H9 (cell line): ENCODE measurements around the gene TARP.

Experiments
- DNase-seq: peaks from one replicate; pipeline ENCODE4 v3.0.0-alpha.2; 2017
- H2AFZ ChIP-seq: one replicate; pipeline ENCODE4 v1.6.1; 2013; ENCODE audit warnings: mild to moderate bottlenecking, low read length, control low read depth, moderate library complexity
- H2AK5ac ChIP-seq: 2 replicates; pipeline ENCODE4 v1.6.1; 2013; ENCODE audit warnings: low read length, control low read depth, mixed read lengths; ENCODE audit not compliant: insufficient read length
- H2BK120ac ChIP-seq: one replicate; pipeline ENCODE4 v1.6.1; 2013; ENCODE audit warnings: low read depth, mild to moderate bottlenecking, low read length, control low read depth, inconsistent platforms; ENCODE audit not compliant: poor library complexity, severe bottlenecking
- H2BK12ac ChIP-seq: 2 replicates; pipeline ENCODE4 v1.6.1; 2013; ENCODE audit warnings: low read length, control low read depth, mixed read lengths, low read depth; ENCODE audit not compliant: insufficient read length
- H2BK15ac ChIP-seq: 2 replicates; pipeline ENCODE4 v1.6.1; 2013; ENCODE audit warnings: low read depth, low read length, control low read depth
- H2BK20ac ChIP-seq: one replicate; pipeline ENCODE4 v1.6.1; 2013; ENCODE audit warnings: low read depth, mild to moderate bottlenecking, low read length, control low read depth, inconsistent platforms; ENCODE audit not compliant: poor library complexity, severe bottlenecking
- H2BK5ac ChIP-seq: 2 replicates; pipeline ENCODE4 v1.6.1; 2013; ENCODE audit warnings: low read length, control low read depth, mixed read lengths; ENCODE audit not compliant: insufficient read length
- H3K14ac ChIP-seq: 2 replicates; pipeline ENCODE4 v1.6.1; 2013; ENCODE audit warnings: low read length, control low read depth; ENCODE audit not compliant: insufficient read depth
- H3K18ac ChIP-seq: 2 replicates; pipeline ENCODE4 v1.6.1; 2013; ENCODE audit warnings: low read depth, mild to moderate bottlenecking, mixed read lengths, low read length, control low read depth; ENCODE audit not compliant: insufficient read length
- H3K23ac ChIP-seq: 2 replicates; pipeline ENCODE4 v1.6.1; 2013; ENCODE audit warnings: low read length, control low read depth, mixed read lengths, low read depth; ENCODE audit not compliant: insufficient read length
- H3K23me2 ChIP-seq: 2 replicates; pipeline ENCODE4 v1.6.1; 2013; ENCODE audit warnings: low read depth, mild to moderate bottlenecking, mixed read lengths, low read length, control low read depth; ENCODE audit not compliant: insufficient read length, poor library complexity, severe bottlenecking
- H3K27ac ChIP-seq: 2 replicates; pipeline ENCODE4 v1.5.1; 2013; ENCODE audit warnings: low read length, control low read depth, mixed read lengths, low read depth; ENCODE audit not compliant: insufficient read length
- H3K27me3 ChIP-seq: 2 replicates; pipeline ENCODE4 v1.6.1; 2013; ENCODE audit warnings: low read length, control low read depth, inconsistent platforms; ENCODE audit not compliant: insufficient read depth
- H3K4ac ChIP-seq: 2 replicates; pipeline ENCODE4 v1.6.1; 2013; ENCODE audit warnings: low read depth, mild to moderate bottlenecking, control low read depth, inconsistent platforms, low read length, moderate library complexity
- H3K4me1 ChIP-seq: 2 replicates; pipeline ENCODE4 v1.6.1; 2013; ENCODE audit warnings: low read length, control low read depth, inconsistent platforms; ENCODE audit not compliant: insufficient read depth
- H3K4me2 ChIP-seq: 2 replicates; pipeline ENCODE4 v1.6.1; 2013; ENCODE audit warnings: low read length, control low read depth, mixed read lengths; ENCODE audit not compliant: insufficient read length, insufficient read depth
- H3K56ac ChIP-seq: 2 replicates; pipeline ENCODE4 v1.6.1; 2013; ENCODE audit warnings: low read depth, mild to moderate bottlenecking, mixed read lengths, low read length, control low read depth; ENCODE audit not compliant: insufficient read length
- H3K79me1 ChIP-seq: 2 replicates; pipeline ENCODE4 v1.6.1; 2013; ENCODE audit warnings: low read depth, mild to moderate bottlenecking, moderate library complexity, low read length, control low read depth, inconsistent platforms; ENCODE audit not compliant: insufficient read depth, poor library complexity, severe bottlenecking
- H3K79me2 ChIP-seq: 2 replicates; pipeline ENCODE4 v1.6.1; 2013; ENCODE audit warnings: low read length, control low read depth, inconsistent platforms; ENCODE audit not compliant: insufficient read depth
- H3K9ac ChIP-seq: 2 replicates; pipeline ENCODE4 v1.6.1; 2013; ENCODE audit warnings: low read length, control low read depth, mixed read lengths; ENCODE audit not compliant: insufficient read length; ENCODE audit errors: extremely low read depth
- H3K9me3 ChIP-seq: one replicate; pipeline ENCODE4 v1.6.1; 2013; ENCODE audit warnings: low read depth, low read length, inconsistent platforms; ENCODE audit not compliant: control insufficient read depth
- H3T11ph ChIP-seq: one replicate; pipeline ENCODE4 v1.6.1; 2013; ENCODE audit warnings: mild to moderate bottlenecking, low read length, control low read depth, inconsistent platforms
- H4K20me1 ChIP-seq: one replicate; pipeline ENCODE4 v1.6.1; 2013; ENCODE audit not compliant: control insufficient read depth, insufficient read length, insufficient read depth
- H4K5ac ChIP-seq: 2 replicates; pipeline ENCODE4 v1.6.1; 2013; ENCODE audit warnings: low read depth, mild to moderate bottlenecking, mixed read lengths, low read length, control low read depth; ENCODE audit not compliant: insufficient read length
- H4K8ac ChIP-seq: replicated peaks from 2 replicates; pipeline ENCODE4 v1.6.1; 2013; ENCODE audit warnings: low read length, control low read depth, mixed read lengths, low read depth; ENCODE audit not compliant: insufficient read length
- H4K91ac ChIP-seq: 2 replicates; pipeline ENCODE4 v1.6.1; 2013; ENCODE audit warnings: low read depth, mild to moderate bottlenecking, moderate library complexity, mixed read lengths, low read length, control low read depth; ENCODE audit not compliant: insufficient read length
- H3K27ac Mint-ChIP-seq, 3 experiments: 2 replicates in 2 of 3; 3 replicates in 1 of 3; pipeline ENCODE4 v1.8.0; 2020 to 2021; ENCODE audit warnings: mixed read lengths in 3 of 3, mild to moderate bottlenecking in 1 of 3, moderate library complexity in 1 of 3
- H3K27me3 Mint-ChIP-seq: 2 replicates; pipeline ENCODE4 v1.8.0; 2021; ENCODE audit warnings: low read depth, mild to moderate bottlenecking, moderate library complexity, mixed read lengths
- H3K36me3 Mint-ChIP-seq, 3 experiments: 2 replicates in 2 of 3; 3 replicates in 1 of 3; pipeline ENCODE4 v1.8.0; 2020 to 2021; ENCODE audit warnings: low read depth in 3 of 3, mixed read lengths in 3 of 3; ENCODE audit not compliant: insufficient read depth in 1 of 3
- H3K4me1 Mint-ChIP-seq, 2 experiments: 2 replicates each; pipeline ENCODE4 v1.8.0; 2020; ENCODE audit warnings: mixed read lengths in 2 of 2
- H3K4me3 Mint-ChIP-seq, 2 experiments: 2 replicates in 1 of 2; 3 replicates in 1 of 2; pipeline ENCODE4 v1.8.0; 2020 to 2021; ENCODE audit warnings: mild to moderate bottlenecking in 2 of 2, mixed read lengths in 2 of 2, moderate library complexity in 1 of 2
- H3K9me3 Mint-ChIP-seq, 2 experiments: 2 replicates in 1 of 2; 3 replicates in 1 of 2; pipeline ENCODE4 v1.8.0; 2020; ENCODE audit warnings: mild to moderate bottlenecking in 2 of 2, mixed read lengths in 2 of 2, moderate library complexity in 1 of 2
- WGBS: extraction: QIAGEN DNeasy Blood & Tissue Kit; methylation state at CpG from one replicate; pipeline ENCODE4 v1.1.7; 2013; ENCODE audit warnings: missing lambda C conversion rate, low lambda C conversion rate, mixed read lengths; ENCODE audit not compliant: insufficient read length; ENCODE audit errors: extremely low coverage; 5-methylcytosine and 5-hydroxymethylcytosine counted together
- TF ChIP-seq, protein P1 (sequence below): fragments of 200-600 bp; sonication (generic); conservative IDR thresholded peaks from 3 replicates; pipeline ENCODE4 v1.8.0; 2021; ENCODE audit warnings: antibody characterized with exemption, mild to moderate bottlenecking

Gene TARP

DNA sequence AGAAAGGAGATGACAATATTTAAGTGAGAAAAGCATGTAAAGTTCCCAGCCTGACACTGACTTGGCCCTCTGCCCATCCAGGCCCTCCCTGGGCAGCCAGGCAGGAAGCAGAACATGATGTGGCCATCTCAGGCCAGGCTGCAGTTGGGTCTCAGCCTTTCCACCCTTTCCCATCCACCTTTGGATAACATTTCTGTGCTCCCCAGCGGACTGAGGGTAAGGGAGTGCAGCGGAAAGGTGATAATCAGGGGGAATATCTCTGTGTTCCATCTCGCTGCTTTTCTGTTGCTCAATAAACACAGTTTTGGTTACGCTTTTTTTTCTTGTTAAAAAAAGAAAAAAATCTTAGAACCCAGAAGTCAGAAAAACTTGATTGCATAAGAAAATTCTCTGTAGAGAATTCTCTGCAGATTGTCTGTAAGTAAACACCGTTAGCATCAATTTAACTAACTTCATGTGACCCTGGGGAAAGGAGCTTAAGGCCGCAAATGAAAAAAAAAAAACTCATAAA lies 37.2 kb upstream of the TARP start:
- H3K4me3 Mint-ChIP-seq, result no peak overlapping the region
- Histone ChIP-seq H3K4me2 (no peak overlapping the region), H3K18ac (no peak overlapping the region), H3K9ac (no peak overlapping the region), H2AFZ (no peak overlapping the region), H2AK5ac (no peak overlapping the region), H2BK12ac (no peak overlapping the region), H3K4ac (no peak overlapping the region), H3K79me2 (no peaks in the 10 kb centered on the region), H3K23me2 (no peaks in the 10 kb centered on the region), H4K5ac (no peak overlapping the region), H3K56ac (no peak overlapping the region), H3K4me1 (no peaks in the 10 kb centered on the region), H2BK120ac (no peak overlapping the region), H3K14ac (no peak overlapping the region), H3T11ph (no peak overlapping the region), H2BK20ac (no peak overlapping the region), H2BK15ac (no peak overlapping the region), H3K27me3 (no peaks in the 10 kb centered on the region), H3K79me1 (no peaks in the 10 kb centered on the region), H4K91ac (no peak overlapping the region), H2BK5ac (no peak overlapping the region), H4K20me1 (no peaks in the 10 kb centered on the region), H3K23ac (no peak overlapping the region), H4K8ac (no peak overlapping the region), H3K27ac (no peak overlapping the region), H3K9me3 (no peaks in the 10 kb centered on the region)
- H3K27me3 Mint-ChIP-seq, result no peaks in the 10 kb centered on the region
- WGBS, result no CpG with 5 or more reads among the region's 6 CpGs
- TF ChIP-seq, protein P1, sequence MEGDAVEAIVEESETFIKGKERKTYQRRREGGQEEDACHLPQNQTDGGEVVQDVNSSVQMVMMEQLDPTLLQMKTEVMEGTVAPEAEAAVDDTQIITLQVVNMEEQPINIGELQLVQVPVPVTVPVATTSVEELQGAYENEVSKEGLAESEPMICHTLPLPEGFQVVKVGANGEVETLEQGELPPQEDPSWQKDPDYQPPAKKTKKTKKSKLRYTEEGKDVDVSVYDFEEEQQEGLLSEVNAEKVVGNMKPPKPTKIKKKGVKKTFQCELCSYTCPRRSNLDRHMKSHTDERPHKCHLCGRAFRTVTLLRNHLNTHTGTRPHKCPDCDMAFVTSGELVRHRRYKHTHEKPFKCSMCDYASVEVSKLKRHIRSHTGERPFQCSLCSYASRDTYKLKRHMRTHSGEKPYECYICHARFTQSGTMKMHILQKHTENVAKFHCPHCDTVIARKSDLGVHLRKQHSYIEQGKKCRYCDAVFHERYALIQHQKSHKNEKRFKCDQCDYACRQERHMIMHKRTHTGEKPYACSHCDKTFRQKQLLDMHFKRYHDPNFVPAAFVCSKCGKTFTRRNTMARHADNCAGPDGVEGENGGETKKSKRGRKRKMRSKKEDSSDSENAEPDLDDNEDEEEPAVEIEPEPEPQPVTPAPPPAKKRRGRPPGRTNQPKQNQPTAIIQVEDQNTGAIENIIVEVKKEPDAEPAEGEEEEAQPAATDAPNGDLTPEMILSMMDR, result no peak
- H3K4me1 Mint-ChIP-seq, result no peaks in the 10 kb centered on the region
- no peak overlapping the region for H3K27ac Mint-ChIP-seq
- H3K9me3 Mint-ChIP-seq, result no peaks in the 10 kb centered on the region
- no peak for DNase-seq
- H3K36me3 Mint-ChIP-seq, result no peaks in the 10 kb centered on the region
